Stimulated activated CD8-positive, alpha-beta memory T cell treated with anti-CD3 and anti-CD28 coated beads, Interleukin-4, amount 100 ng/mL, for 1 hour (primary cell): ENCODE results near the gene SLC30A10.
"Not testable (repeated sequence)": the region's sequence is repeated elsewhere in the genome, so short reads cannot be mapped to it uniquely, and the experiment has no call there.

Experiments used
- DNase-seq, 2 donors: peaks; one replicate each; pipeline ENCODE4 v3.0.0-alpha.2; 2020; ENCODE audit warnings: low read depth in 2 of 2, low spot score in 1 of 2

SLC30A10 gene

DNA sequence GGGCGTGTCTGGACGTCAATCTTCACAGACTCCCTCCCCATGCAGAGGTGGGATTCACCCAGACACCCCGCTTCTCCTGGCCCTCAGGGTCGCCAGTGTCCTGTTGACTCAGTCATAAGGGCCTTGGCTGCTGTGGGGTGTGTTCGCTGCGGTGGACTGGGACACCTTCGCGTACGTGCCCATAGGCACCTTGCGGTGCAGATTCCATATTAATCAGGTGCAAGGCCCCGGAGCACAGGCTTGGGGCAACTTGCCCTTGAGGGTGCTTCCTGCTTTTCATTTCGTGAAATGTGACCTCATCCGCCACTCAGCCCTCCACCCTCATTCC is 398 bp upstream of the SLC30A10 start:
- DNase-seq = no peak

DNA sequence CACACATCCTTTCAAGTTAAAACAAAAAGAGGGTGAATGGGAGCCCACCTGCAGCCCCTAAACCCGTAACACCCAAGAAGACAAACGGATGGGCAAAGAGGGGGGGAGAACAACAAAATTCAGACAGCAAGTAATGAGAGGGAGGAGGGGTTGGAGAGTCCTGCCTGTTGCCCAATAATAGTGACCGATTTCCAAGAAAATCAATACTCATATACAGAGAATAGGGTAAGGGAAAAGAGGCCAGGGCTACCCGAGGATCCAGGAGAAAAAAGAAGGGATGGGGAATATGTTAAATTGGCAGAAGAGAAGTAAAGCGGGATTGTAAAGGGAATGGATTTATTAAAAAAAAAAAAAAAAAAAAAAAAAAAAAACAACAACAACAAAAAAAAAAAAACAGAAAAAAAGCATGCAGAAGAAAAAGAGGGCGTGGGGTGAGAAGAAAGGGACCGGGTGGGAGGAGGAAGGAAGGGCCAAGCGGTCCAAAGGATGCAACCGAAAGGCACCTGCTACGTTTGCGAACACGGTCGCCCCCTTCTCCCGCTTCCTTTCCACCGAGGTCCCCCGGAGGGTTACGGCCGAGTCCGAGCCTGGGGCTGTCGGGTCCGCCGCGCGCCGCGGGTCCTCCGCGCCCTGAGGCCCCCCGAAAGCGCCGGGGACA is 930 bp downstream of the SLC30A10 start:
- DNase-seq = no peak

DNA sequence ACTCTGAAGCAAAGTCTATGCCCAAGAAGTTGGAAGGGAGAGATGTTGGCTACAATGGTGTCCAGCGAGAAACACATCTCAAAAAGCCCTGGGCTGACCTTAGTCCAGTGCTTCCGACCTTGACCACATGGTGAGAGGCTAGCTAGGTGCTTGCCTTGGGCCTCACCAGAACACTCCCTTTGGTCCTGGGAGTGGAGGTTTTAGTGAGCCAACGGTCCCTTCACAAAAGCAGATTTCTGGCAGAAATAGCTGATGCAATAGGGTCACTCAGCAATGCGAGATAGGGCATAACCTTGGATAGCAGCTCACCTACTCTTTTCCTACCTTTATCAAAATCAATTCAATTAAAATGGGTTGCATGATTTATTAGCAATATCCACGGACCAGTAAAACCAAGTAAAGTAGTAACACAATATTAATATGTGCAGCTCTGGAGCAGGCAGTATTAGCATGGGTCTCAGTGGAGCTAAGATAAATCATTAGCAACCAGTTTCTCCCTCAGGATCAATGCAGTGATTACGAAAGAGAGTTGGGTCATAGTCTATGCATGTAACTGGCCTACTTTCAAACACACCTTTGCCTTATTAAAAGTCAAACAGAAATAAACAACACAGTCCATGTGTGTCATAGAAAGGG is 1.9 kb downstream of the SLC30A10 start:
- DNase-seq = no peak

DNA sequence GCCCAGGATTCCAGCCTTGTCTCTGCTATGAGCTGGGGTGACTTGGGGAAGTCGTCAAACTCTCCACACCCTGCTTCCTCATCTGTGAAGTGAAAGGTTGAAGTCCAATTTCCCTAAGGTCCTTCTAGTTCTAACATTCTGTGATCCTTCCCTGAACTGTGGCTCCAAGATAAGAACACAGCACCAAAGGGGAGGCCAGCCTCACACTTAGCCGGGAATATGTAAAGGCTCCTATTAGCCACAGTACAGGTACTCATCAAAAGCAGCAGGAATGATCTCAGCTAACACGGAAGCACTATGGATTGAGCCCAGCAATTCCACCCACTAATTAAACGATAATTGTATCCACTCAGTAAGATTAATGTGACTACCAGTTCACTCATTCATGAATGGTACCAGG is 4.0 kb downstream of the SLC30A10 start:
- no peak for DNase-seq

DNA sequence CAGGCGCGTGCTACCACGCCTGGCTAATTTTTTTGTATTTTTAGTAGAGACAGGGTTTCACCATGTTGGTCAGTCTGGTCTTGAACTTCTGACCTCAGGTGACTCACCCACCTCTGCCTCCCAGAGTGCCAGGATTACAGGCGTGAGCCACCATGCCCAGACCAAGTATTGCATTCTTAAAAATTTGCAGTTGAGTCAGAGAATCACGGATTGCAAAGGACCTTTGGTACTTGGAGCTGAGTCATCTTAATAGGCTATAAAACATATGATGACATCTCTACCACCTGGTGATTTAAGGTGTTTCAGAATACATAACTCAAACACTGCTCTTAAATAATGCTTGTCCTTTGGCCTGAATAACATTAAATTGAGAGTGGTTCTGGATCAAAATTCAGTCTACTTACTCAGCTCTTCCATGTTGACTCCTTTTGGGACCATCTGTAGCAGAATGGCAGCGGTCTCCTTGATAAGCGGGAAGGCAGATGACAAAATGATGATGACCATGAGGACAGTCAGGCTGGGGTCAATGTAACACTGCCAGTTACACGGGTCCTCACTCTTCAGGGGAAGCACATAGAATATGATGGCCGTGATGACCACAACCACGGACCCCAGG is 10.4 kb downstream of the SLC30A10 start:
- DNase-seq = no peak

DNA sequence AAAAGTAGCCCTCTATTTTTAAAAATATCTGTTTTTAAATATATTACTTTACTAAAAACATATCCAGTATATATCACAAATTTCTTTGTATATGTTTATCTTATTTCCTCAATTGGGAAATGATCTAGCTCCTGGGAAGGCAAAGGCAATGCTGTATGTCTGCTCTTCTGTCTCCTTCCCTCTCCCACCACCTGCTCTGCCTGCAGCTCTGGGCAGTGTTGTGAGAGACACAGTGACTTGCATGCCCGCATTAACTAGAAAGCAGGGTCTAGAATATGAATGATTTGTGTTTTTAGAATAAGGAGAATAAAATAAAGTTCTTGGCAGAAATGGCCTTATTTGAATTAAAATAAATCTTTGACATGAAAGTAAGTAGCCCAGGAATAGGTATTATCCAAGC is 11.1 kb downstream of the SLC30A10 start:
- no peak for DNase-seq

DNA sequence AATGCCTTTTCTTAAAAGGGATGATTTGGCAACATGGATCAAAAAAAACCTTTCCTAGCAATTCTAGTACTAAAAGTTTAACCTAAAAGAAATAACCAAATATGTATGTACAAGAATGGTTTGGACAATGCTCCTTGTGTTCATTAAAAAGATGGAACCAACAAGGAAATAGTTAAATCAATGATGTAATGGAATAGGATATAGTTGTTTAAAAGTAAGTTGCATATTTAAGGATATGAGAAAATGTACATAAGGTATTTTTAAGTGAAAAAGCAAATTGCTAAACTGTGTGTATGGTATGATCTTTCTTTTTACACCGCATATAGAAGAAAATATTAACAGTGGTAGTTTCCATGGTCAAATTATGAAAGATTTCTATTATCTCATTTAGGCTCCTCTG is 12.1 kb downstream of the SLC30A10 start:
- no peak for DNase-seq

DNA sequence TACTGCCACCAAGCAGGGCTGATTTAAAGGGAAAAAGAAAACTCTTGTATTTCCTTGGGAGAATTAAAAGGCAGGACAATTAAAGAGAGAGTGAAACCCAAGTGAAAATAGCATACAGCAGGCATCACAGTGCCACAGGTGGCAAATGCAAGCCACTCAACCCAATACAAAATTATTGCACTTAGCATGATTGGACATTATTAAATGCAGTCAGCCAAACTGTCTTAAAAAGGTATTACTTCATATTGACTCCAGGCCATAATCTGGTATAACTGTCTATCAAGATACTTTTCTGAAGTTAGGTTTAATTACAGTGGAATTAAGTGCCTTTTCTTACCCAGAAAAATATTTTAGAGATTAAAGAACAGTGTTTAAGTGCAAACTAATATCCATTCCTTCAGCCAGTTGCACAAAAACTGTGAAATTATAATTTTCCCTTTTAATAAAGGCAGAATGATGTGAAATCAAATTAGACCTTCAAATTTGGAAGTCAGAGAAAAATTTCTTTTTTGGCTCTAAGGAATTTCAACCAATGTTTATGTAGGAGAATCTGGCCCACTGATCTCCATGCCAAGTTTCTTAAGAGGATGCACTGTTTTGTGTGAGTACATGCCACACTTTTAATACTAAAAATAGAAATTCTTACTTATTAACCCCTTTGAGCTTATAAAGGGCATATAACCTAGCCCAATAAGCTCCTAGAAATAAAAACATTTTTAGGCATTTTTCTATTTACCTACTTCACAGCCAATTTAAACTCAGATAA is 15.2 kb downstream of the SLC30A10 start:
- no peak for DNase-seq

DNA sequence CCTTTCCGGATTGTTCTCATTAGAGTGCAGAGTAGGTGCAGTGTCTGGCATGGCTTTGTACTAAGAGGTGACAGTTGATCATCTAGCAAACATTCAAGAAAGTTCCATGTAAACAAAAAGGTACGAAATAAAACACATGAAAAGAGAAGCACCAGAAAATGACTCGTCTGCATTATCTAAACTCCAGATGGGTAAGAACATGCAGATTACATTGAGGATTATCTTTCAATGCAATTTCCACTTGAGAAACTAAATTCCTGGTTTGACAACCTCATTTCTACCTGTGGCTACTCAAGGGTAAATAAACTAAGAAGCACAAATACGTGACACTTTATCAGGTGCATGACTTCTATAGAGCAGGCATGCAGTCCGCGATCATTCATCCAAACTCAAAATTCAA is 17.6 kb downstream of the SLC30A10 start:
- DNase-seq = no peak

DNA sequence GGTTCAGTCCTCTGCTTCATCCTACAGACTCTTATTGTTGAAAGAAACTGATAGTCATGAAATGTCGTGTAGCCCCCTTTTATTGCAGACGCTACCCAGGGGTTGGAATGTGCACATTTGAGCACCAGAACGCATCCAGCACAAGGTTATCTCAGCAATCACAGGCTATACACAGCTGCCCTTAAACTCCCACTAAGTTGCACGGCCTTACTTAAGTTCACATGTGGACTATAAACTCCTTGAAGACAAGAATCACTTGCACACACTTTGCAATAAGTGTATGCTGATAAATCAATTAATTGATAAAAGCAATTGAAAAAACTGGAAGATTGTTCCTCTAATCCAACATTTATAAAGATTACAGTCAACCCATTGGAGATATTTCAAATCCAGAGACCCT is 18.9 kb downstream of the SLC30A10 start:
- DNase-seq = no peak

DNA sequence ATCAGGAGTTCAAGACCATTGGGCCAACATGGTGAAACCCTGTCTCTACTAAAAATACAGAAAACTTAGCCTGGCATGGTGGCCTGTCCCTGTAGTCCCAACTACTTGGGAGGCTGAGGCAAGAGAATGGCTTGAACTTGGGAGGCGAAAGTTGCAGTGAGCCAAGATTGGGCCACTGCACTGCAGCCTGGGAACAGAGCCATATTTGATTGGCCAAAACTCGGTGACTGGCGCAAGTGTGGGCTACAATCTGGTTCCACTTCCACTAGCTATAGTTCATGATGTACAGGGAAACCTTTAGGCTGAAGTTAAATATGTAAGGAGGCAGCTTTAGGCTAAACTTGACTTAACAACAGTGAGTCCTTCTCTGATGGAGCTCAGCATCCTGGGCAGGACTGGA is 20.2 kb downstream of the SLC30A10 start:
- DNase-seq = no peak

DNA sequence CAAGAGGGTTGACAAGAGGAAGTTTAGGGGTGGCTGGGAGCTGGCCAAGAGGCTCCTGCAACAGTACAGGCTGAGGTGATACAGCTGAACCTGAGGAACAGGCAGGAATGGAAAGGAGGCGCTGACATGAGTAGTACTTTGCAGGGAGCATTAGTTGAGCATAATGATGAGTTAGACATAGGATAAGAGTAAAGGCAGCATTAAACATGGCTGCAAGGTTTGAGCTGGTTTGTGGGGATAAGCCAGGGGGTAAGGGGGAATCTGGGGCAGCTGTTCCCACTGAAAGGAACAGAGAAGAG is 20.6 kb downstream of the SLC30A10 start:
- DNase-seq = no peak

DNA sequence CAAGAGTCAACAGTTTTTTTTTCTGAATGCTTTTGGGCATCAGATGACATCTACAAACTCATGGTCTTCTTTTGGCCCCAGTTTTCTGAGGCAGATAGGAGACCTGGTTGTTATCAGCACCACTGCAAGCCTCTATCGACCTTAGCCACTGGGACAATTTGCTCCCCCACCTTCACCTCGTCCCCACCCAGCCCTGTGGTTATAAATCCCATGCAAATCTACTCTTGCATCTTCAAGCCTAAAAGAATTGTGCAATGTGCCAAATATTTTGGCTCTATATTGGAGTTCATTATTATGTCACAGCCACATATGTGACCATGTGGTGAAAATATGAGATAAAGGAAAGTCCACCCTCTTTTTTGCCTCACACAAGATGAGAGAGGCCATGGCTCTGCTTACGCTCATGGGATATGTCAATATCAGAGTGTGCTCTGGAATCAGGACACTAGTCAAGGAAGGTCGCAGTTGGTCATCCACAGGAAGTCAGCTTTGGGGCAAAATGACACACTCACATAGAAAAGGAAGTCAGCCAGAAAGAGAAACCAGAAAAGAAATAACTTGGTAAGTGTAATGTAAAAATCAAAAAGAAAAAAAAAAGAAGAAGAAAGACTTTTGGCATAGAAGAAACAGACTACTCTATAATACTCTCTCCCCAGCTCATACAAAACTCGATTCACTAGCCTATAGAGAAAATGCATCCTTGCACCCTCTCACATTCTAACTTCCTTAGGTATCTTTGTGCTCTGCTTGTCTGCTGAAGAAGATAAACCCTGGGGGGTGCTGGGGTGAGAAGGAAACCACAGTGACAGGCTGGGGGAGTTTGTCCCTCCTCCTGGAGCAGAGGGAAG is 21.2 kb downstream of the SLC30A10 start:
- DNase-seq = no peak

DNA sequence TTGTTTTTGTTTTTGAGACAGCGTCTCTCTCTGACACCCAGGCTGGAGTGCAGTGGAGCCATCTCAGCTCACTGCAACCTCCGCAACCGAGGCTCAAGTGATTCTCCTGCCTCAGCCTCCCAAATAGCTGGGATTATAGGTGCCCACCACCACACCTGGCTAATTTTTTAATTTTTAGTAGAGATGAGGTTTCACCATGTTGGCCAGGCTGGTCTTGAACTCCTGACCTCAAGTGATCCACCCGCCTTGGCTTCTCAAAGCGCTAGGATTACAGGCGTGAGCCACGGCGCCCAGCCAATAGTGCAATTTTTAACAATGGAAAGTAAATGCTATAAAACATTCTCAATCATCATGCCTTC is 21.8 kb downstream of the SLC30A10 start:
- DNase-seq = not testable (repeated sequence)

DNA sequence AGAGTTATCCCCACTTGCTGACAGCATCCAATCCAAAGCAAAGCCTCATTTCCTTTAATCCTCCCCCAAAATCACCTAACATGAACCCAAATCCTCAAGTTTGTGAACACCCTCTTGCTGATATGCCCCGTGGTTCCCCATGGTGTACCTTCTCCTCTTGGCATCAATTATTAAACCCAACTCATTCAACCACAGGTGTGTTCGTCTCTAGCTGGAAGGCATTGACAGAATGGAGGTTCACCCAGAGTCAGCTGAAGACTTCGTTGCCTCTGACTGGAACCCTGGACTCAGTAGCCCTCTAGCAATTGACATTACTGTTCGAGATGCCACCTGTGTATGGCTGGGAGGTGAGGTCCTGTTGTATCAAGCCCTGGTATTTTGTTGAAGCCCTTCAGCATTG is 22.8 kb downstream of the SLC30A10 start:
- no peak for DNase-seq

DNA sequence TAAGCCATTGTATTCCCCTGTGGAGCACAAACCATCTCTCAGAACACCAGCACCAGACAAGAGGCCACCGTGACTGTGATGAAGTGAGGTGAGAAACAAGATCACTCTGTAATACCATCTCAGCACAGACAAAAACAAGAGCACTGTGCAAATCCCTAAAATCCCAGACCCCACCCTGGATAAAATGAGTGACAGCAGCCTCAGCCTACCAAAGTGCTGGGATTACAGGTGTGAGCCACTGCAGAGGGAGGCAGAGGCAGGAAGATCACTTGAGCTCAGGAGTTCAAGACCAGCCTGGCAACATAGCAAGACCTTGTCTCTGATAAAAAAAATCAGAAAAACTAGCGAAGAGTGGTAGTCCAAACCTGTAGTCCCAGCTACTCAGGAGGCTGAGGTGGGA is 23.4 kb downstream of the SLC30A10 start:
- no peak for DNase-seq

DNA sequence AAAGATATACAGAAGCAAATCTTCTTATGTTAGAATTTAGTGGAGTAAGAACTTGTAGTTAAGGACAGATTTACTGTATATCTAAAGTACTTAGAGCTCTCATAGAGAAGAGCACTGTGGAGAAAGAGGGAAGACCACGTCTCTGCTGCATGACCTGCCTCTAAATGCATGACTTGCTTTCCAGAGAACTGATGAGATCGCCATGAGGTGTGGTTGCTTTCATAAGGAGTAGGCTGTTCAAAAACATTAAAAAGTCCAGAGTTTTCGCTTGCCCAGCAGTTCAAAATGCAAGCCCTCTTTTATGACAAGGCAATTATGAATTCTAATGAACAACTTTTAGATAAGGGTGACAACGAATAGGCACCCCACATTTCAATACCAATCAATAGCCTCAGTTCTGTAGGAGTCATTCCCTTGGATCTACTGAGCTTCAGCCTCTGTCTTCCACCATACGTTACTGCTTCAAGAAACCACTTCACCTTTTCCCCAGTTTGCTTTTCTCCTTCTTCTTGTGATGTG is 24.9 kb downstream of the SLC30A10 start:
- DNase-seq = no peak

DNA sequence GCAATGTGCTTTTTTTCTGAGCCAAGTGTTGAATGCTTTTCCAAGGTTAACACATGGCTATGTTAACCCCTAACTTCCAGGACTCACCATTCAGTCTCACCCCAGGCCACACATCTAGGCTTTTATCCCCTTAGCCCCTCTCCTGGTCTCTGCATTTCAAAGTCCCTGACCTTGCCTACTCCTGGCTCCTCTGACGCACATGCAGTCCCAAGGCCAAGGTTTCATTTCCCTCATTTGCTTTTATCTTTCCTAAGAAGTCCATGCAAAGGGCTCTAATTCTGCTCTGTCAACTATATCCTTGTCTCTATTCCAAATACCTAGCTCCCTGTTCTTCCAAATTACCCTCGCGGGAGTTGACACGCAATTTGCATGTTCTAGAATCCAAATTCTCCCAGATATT is 25.4 kb downstream of the SLC30A10 start:
- no peak for DNase-seq

DNA sequence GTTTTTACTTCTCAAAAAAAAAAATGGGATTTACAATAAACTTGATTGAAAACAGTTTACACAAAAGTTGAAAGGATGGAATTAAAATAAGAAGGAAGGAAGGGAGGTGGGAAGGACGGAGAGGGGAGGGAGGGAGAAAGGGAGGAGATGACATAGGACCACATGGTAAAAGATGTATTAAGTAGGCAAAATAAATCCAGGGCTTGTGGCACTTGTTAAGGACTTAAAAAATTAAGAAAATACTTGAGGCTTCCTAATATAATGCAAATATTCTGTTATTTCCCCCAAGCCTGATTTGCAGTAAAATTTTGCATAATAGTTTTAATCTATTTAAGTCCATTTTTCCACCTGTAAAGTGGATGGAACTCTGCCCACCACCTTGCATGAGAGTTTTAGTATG is 27.5 kb downstream of the SLC30A10 start:
- DNase-seq = no peak

DNA sequence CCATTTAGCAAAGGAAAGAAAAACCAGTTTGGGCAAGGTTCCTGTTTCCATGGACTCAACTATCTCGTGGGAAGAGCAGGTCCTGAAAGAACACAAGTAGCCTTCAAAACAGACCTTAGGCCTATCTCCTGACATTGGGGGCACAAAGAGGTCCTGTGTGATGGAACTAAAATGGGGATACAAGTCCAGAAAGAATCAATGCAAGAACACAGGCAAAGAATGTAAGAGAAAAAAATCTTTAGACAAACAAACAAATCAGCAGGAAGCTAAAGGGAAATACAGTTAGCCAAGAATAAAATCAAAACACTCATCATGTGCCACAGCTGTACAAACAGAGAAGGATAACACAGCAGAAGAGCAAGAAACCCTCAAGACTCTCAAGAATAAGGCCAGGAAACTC is 28.2 kb downstream of the SLC30A10 start:
- DNase-seq = no peak

DNA sequence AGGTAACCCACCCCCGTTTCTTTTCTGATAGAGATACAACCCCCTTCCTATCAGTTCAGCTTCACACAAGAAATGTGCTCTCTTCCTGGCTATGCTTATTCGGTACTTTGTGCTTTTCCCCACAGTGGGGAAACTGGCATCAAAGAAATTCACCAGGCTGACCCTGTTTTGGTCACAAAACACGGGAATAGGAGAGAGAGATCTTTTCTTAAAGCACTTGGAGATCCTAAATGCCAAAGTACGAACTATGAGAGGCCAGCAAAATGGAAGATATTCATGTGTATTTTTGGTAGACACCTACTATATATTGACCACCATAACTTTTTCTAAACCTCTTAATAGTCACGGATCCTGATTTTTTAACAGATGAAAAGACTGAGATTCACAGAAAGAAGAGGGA is 30.0 kb downstream of the SLC30A10 start:
- DNase-seq = no peak
